ENCODE measurements around the gene PCDHA9.
"Not testable (repeated sequence)": the region's sequence is repeated elsewhere in the genome, so short reads cannot be mapped to it uniquely, and the experiment has no call there.

PCDHA9 gene

DNA sequence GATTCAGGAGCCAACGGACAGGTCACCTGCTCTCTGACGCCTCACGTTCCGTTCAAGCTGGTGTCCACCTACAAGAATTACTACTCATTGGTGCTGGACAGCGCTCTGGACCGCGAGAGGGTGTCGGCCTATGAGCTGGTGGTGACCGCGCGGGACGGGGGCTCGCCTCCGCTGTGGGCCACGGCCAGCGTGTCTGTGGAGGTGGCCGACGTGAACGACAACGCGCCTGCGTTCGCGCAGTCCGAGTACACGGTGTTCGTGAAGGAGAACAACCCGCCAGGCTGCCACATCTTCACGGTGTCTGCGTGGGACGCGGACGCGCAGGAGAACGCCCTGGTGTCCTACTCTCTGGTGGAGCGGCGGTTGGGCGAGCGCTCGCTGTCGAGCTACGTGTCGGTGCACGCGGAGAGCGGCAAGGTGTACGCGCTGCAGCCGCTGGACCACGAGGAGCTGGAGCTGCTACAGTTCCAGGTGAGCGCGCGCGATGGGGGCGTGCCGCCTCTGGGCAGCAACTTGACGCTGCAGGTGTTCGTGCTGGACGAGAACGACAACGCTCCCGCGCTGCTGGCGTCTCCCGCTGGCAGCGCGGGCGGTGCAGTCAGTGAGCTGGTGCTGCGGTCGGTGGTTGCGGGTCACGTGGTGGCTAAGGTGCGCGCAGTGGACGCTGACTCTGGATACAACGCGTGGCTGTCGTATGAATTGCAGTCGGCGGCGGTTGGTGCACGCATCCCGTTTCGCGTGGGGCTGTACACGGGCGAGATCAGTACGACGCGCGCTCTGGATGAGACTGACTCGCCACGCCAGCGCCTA is 9.2 kb downstream of the PCDHA9 start:
- ATAC-seq (no peak), DNase-seq (no peak)
- Mint-ChIP-seq H3K27ac (no peak overlapping the region), H3K9me3 (peaks cover 13 to 27% of the 10 kb centered on the region in 2 donors), H3K4me3 (no peak overlapping the region), H3K4me1 (no peaks in the 10 kb centered on the region), H3K27me3 (peaks cover 27% of the 10 kb centered on the region)

DNA sequence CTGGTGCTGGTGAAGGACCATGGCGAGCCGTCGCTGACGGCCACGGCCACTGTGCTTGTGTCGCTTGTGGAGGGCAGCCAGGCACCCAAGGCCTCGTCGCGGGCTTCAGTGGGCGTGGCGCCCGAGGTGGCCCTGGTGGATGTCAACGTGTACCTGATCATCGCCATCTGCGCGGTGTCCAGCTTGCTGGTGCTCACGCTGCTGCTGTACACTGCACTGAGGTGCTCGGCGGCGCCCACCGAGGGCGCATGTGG is 9.7 kb downstream of the PCDHA9 start:
- ATAC-seq (no peak), DNase-seq (no peak)
- H3K27me3 Mint-ChIP-seq, result peaks cover 25% of the 10 kb centered on the region
- no peaks in the 10 kb centered on the region for H3K4me1 Mint-ChIP-seq
- peaks cover 13 to 32% of the 10 kb centered on the region in 2 donors for H3K9me3 Mint-ChIP-seq
- H3K4me3 Mint-ChIP-seq, result no peak overlapping the region
- no peak overlapping the region for H3K27ac Mint-ChIP-seq

DNA sequence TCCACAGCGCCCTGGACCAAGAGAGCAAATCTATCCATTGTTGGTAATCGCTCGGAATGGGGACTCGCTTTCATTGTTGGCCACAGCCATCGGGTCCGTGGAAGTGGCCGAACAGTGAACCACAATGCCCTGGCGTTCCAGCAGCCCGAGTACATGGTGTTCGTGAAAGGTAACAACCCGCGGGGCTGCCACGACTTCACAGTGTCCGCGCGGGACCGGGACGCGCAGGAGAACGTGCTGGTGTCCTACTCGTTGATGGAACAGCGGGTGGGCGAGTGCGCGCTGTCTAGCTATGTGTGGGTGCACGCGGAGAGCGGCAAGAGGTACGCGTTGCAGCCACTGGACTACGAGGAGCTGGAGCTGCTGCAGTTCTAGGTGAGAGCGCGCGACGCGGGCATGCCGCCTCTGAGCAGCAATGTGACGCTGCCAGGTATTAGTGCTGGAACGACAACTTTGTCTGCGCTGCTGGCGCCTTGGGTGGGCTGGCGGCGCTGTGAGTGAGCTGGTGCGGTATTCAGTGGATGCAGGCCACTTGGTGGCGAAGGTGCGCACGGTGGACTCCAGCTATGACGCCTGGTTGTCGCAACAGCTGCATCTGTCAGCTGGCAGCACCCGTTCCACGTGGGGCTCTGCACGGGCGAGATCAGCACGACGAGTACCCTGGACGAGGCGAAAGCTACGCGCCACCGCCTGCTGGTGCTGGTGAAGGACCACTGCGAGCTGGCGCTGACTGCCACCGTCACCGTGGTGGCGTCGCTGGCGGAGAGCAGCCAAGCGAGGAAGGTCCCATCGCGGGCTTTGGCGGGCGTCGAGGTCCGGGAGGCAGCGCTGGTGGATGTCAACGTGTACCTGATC is 14.5 kb downstream of the PCDHA9 start:
- no peak for ATAC-seq
- H3K4me3 Mint-ChIP-seq, result no peak overlapping the region
- peaks cover 4 to 14% of the 10 kb centered on the region in 2 donors for H3K9me3 Mint-ChIP-seq
- peak overlapping the region in 1 of 2 donors; percentile 34 for H3K27ac Mint-ChIP-seq
- H3K27me3 Mint-ChIP-seq, result no peaks in the 10 kb centered on the region
- no peaks in the 10 kb centered on the region for H3K4me1 Mint-ChIP-seq
- DNase-seq, result no peak

DNA sequence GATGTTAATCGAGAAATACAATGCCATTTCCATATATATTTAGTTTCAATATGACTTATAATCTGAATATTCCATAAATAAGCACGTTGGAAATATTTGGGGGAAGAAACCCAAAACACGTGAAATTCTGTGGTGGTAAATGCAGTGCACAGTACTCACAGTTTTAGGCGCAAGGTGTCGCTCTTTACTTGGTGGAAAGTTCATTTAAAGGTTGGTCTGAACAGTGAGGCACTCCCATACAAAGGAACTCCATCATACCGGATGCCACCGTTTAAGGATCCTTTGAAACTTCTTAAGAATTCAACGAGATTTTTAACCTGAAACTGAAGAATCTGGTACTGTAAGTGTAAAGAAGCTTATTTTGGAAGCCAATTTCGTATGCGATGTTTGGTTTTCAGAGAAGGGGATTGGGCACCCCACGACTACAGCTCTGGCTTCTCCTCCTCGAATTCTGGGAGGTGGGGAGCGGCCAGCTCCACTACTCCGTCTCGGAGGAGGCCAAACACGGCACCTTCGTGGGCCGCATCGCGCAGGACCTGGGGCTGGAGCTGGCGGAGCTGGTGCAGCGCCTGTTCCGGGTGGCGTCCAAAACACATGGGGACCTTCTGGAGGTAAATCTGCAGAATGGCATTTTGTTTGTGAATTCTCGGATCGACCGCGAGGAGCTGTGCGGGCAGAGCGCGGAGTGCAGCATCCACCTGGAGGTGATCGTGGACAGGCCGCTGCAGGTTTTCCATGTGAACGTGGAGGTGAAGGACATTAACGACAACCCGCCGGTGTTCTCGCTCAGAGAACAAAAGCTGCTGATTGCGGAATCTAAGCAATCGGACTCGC is 20.8 kb downstream of the PCDHA9 start, which contains the start of gene PCDHA11:
Gene PCDHA11, plus strand, starts transcription at position 237 of the 834 bp plus-strand sequence. Its CDS starts 147 bp downstream, at position 384.
- no peak within 1 kb of the TSS for H3K4me3 Mint-ChIP-seq
- ATAC-seq (no peak), DNase-seq (no peak)
- H3K27ac Mint-ChIP-seq, result no peak within 1 kb of the TSS
- H3K4me1 Mint-ChIP-seq, result no peaks in the 10 kb centered on the region
- peaks cover 5 to 6% of the 10 kb centered on the region in 2 donors for H3K9me3 Mint-ChIP-seq
- peaks cover 13% of the 10 kb centered on the region for H3K27me3 Mint-ChIP-seq

DNA sequence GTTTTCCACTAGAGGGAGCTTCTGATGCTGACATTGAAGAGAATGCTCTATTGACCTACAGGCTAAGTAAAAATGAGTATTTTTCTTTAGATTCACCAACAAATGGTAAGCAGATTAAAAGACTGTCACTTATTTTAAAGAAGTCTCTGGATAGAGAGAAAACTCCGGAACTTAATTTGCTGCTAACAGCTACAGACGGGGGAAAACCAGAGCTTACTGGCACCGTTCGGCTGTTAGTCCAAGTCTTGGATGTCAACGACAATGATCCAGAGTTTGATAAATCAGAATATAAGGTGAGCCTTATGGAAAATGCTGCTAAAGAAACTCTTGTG is 21.3 kb downstream of the PCDHA9 start:
- H3K4me1 Mint-ChIP-seq, result no peaks in the 10 kb centered on the region
- no peak overlapping the region for H3K4me3 Mint-ChIP-seq
- H3K27me3 Mint-ChIP-seq, result peaks cover 19% of the 10 kb centered on the region
- H3K27ac Mint-ChIP-seq, result no peak overlapping the region
- ATAC-seq, result no peak
- H3K9me3 Mint-ChIP-seq, result peaks cover 5 to 6% of the 10 kb centered on the region in 2 donors
- no peak for DNase-seq

DNA sequence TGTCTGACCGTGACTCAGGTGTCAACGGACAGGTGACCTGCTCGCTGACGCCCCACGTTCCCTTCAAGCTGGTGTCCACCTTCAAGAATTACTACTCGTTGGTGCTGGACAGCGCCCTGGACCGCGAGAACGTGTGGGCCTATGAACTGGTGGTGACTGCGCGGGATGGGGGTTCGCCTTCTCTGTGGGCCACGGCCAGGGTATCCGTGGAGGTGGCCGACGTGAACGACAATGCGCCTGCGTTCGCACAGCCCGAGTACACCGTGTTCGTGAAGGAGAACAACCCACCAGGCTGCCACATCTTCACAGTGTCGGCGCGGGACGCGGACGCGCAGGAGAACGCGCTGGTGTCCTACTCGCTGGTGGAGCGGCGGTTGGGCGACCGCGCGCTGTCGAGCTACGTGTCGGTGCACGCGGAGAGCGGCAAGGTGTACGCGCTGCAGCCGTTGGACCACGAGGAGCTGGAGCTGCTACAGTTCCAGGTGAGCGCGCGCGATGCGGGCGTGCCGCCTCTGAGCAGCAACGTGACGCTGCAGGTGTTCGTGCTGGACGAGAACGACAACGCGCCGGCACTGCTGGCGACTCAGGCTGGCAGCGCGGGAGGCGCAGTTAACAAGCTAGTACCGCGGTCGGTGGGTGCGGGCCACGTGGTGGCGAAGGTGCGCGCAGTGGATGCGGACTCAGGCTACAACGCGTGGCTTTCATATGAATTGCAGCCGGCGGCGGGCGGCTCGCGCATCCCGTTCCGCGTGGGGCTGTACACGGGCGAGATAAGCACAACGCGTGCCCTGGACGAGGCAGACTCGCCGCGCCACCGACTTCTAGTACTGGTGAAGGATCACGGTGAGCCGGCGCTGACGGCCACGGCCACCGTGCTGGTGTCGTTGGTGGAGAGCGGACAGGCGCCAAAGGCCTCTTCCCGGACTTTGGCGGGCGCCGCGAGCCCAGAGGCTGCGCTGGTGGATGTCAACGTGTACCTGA is 22.3 kb downstream of the PCDHA9 start:
- DNase-seq (no peak), ATAC-seq (no peak)
- Mint-ChIP-seq H3K4me1 (no peaks in the 10 kb centered on the region), H3K4me3 (no peak overlapping the region), H3K27me3 (peaks cover 28% of the 10 kb centered on the region), H3K9me3 (peaks cover 5 to 6% of the 10 kb centered on the region in 2 donors), H3K27ac (no peak overlapping the region)

DNA sequence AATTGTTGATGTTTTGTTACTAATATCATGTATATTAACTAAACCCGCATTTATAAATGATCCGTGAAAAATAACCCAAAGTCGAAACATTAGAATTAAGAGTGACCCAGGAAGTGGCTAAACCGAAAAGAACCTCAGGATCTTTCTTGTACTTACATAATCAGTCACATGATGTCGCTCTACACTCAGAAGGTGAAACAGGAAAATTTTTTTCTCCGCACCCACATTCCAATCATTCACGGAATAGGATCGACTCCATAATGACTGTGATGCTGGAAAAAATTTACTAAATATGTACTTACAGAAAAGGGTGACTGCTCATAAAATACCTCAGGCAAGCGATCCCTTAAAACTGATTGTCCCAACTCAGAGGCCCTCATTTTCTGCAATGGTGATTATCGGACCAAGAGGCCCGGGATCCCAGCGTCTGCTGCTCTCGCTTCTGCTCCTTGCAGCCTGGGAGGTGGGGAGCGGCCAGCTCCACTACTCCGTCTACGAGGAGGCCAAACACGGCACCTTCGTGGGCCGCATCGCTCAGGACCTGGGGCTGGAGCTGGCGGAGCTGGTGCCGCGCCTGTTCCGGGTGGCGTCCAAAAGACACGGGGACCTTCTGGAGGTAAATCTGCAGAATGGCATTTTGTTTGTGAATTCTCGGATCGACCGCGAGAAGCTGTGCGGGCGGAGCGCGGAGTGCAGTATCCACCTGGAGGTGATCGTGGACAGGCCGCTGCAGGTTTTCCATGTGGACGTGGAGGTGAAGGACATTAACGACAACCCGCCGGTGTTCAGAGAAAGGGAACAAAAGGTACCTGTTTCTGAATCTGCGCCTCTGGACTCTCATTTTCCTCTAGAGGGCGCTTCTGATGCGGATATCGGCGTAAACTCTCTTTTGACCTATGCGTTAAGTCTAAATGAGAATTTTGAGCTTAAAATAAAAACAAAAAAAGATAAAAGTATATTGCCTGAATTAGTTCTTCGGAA is 27.2 kb downstream of the PCDHA9 start, which contains the start of gene PCDHA12:
Gene PCDHA12, plus strand, starts transcription at position 224 of the 981 bp plus-strand sequence. Its CDS starts 165 bp downstream, at position 389.
- Mint-ChIP-seq H3K27ac (no peak within 1 kb of the TSS), H3K9me3 (peaks cover 0 to 7% of the 10 kb centered on the region in 2 donors), H3K4me3 (no peak within 1 kb of the TSS), H3K4me1 (no peaks in the 10 kb centered on the region), H3K27me3 (peaks cover 29% of the 10 kb centered on the region)
- DNase-seq, result no peak
- no peak for ATAC-seq

DNA sequence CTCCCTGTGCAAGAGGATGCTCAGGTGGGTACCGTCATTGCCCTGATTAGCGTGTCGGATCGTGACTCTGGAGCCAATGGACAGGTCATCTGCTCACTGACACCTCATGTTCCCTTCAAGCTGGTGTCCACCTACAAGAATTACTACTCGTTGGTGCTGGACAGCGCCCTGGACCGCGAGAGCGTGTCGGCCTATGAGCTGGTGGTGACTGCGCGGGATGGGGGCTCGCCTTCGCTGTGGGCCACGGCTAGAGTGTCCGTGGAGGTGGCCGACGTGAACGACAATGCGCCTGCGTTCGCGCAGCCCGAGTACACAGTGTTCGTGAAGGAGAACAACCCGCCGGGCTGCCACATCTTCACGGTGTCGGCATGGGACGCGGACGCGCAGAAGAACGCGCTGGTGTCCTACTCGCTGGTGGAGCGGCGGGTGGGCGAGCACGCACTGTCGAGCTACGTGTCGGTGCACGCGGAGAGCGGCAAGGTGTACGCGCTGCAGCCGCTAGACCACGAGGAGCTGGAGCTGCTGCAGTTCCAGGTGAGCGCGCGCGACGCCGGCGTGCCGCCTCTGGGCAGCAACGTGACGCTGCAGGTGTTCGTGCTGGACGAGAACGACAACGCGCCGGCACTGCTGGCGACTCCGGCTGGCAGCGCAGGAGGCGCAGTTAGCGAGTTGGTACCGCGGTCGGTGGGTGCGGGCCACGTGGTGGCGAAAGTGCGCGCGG is 28.5 kb downstream of the PCDHA9 start:
- H3K4me1 Mint-ChIP-seq, H3K27ac Mint-ChIP-seq: not testable (repeated sequence)
- peaks cover 5 to 20% of the 10 kb centered on the region in 2 donors for H3K9me3 Mint-ChIP-seq

DNA sequence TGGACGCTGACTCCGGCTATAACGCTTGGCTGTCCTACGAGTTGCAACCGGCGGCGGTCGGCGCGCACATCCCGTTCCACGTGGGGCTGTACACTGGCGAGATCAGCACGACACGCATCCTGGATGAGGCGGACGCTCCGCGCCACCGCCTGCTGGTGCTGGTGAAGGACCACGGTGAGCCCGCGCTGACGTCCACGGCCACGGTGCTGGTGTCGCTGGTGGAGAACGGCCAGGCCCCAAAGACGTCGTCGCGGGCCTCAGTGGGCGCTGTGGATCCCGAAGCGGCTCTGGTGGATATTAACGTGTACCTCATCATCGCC is 29.0 kb downstream of the PCDHA9 start:
- Mint-ChIP-seq H3K4me3 (no peak overlapping the region), H3K4me1 (no peaks in the 10 kb centered on the region), H3K27ac (no peak overlapping the region), H3K27me3 (peaks cover 46% of the 10 kb centered on the region), H3K9me3 (peaks cover 10 to 21% of the 10 kb centered on the region in 2 donors)
- DNase-seq, result no peak
- no peak for ATAC-seq

More for the DNA sequence above, 28.5 kb downstream of the PCDHA9 start:
- not testable (repeated sequence) for ATAC-seq, DNase-seq, H3K4me3 Mint-ChIP-seq
- H3K27me3 Mint-ChIP-seq, result peaks cover 43% of the 10 kb centered on the region

DNA sequence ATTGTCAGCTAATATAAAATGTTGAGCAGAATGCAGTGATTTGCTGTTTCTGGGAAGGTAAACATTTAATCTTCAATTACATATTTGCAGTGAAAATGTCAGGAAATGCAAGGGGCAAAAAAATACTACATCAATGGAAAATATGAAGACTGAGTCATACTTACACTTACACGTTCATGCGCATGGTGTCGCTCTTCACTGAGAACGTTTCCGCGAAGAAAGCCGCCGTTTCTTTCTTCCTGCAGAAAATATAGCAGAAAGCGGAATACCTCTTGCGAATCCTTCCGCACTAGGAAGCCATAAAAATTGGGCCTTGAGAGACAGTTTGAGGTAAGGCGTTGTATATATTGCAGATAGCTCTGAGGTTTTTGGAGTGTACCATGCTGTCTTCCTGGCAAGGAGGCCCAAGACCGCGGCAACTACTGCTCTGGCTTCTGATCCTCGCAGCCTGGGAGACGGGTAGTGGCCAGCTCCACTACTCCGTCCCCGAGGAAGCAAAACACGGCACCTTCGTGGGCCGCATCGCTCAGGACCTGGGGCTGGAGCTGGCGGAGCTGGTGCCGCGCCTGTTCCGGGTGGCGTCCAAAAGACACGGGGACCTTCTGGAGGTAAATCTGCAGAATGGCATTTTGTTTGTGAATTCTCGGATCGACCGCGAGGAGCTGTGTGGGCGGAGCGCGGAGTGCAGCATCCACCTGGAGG is 33.9 kb downstream of the PCDHA9 start, which contains the start of gene PCDHA13:
Gene PCDHA13, plus strand, starts transcription at position 236 of the 702 bp plus-strand sequence. Its CDS starts 145 bp downstream, at position 381.
- H3K27ac Mint-ChIP-seq, result no peak within 1 kb of the TSS

DNA sequence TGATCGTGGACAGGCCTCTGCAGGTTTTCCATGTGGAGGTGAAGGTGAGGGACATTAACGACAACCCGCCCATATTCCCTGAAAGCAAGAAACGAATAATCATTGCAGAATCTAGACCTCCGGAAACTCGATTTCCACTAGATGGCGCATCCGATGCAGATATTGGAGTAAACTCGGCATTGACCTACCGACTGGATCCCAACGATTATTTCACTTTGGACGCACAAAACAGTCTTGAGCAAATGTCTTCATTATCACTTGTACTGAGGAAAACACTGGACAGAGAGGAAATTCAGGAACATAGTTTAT is 34.4 kb downstream of the PCDHA9 start:
- no peak for DNase-seq
- Mint-ChIP-seq H3K9me3 (peaks cover 20 to 29% of the 10 kb centered on the region in 2 donors), H3K4me1 (no peaks in the 10 kb centered on the region), H3K27me3 (peaks cover 31% of the 10 kb centered on the region), H3K27ac (no peak overlapping the region), H3K4me3 (no peak overlapping the region)
- ATAC-seq, result no peak

More for the DNA sequence above, 33.9 kb downstream of the PCDHA9 start, which contains the start of gene PCDHA13:
- Mint-ChIP-seq H3K9me3 (peaks cover 16 to 27% of the 10 kb centered on the region in 2 donors), H3K4me3 (no peak within 1 kb of the TSS), H3K4me1 (no peaks in the 10 kb centered on the region), H3K27me3 (peaks cover 27% of the 10 kb centered on the region)
- DNase-seq (no peak), ATAC-seq (no peak)

DNA sequence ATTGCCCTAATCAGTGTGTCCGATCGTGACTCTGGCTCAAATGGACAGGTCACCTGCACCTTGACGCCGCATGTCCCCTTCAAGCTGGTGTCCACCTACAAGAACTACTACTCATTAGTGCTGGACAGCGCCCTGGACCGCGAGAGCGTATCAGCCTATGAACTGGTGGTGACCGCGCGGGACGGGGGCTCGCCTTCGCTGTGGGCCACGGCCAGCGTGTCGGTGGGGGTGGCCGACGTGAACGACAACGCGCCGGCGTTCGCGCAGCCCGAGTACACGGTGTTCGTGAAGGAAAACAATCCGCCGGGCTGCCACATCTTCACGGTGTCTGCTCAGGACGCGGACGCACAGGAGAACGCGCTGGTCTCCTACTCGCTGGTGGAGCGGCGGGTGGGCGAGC is 35.2 kb downstream of the PCDHA9 start:
- Mint-ChIP-seq H3K4me1 (no peaks in the 10 kb centered on the region), H3K27me3 (peaks cover 34% of the 10 kb centered on the region), H3K27ac (peak overlapping the region in 1 of 2 donors; percentile 50), H3K4me3 (no peak overlapping the region), H3K9me3 (peaks cover 22 to 30% of the 10 kb centered on the region in 2 donors)
- ATAC-seq (no peak), DNase-seq (no peak)
